Kidney glomerular epithelial cell (primary cell): ENCODE results near the gene AMT.
A peak's percentile ranks its signal among the peaks of the same experiment; 100 is the strongest.

Experiments used
- DNase-seq: peaks from one replicate; lab custom pipeline; 2025; lab: John Stamatoyannopoulos, UW

The AMT gene

DNA sequence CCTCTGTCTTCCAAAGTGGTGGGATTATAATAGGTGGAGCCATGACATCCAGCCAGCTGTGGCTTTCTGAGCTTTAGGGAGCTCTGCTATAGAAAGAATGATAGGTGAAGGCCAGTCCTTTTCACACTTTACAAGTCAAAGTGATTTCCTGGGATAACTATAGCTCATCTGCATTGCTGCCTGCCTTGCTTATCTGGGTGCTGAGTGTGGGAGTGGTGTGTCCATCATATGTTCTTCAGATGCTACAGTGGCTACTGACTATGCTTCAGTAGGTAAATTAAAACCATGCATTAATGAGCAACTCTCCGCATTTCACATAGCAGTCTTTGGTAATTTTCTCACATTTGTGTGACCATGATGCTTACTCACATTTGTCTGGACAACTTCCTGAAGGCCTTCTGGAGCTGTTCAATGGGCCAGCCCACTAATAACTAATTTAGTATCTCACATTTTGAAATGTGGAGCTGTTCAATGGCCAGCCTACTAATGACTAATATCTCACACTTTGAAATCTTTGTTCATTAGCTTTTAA is 33.9 kb downstream of the AMT start:
- no peak for DNase-seq

GRCh38 chr3:49387721-49388120 is 34.6 kb downstream of the AMT start:
- peak; percentile 20 for DNase-seq

- no peak for DNase-seq
Observed at GRCh38 chr3:49386056-49386756, 36.1 kb downstream of the AMT start.

- DNase-seq = no peak
Observed at GRCh38 chr3:49385617-49386016, 36.7 kb downstream of the AMT start.

DNA sequence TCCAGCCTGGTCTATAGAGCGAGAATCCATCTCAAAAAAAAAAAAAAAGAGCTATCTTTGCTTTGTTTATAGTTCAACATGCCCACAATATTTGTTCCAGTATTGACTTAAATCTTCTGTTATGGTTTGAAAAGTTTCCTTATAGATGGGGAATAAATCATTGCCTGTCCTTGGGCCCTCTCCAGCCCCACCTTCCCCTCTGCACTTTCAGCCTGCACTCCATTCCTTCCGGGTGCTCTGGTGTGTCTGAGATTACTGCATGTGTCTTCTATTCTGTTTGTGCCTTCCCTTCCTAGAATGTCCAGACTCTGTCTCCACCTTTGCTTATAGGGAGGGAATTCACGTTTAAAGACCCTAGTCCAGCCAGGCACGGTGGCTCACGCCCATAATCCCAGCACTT is 38.9 kb downstream of the AMT start:
- DNase-seq = no peak

DNA sequence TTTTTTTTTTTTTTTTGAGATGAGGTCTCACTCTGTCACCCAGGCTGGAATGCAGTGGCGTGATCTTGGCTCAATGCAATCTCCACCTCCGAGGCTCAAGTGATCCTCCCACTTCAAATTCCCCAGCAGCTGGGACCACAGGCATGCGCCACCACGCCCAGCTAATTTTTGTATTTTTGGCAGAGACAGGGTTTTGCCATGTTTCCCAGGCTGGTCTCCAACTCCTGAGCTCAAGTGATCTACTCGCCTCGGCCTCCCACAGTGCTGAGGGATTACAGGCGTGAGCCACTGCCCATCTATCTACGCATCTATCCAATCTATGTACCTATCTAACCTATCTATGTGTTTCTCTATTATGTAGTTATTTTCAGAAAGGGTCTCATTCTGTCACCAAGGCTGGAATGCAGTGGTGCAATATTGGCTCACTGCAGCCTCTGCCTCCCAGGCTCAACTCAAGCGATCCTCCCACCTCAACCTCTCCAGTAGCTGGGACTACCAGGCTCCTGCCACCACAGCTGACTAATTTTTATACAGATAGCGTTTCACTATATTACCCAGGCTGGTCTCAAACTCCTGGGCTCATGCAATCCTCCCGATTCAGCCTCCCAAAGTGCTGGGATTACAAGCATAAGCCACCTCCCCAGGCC is 43.9 kb downstream of the AMT start:
- DNase-seq = peak; percentile 9

- DNase-seq = peak; percentile 13
Observed at GRCh38 chr3:49377483-49377882, 44.8 kb downstream of the AMT start.

DNA sequence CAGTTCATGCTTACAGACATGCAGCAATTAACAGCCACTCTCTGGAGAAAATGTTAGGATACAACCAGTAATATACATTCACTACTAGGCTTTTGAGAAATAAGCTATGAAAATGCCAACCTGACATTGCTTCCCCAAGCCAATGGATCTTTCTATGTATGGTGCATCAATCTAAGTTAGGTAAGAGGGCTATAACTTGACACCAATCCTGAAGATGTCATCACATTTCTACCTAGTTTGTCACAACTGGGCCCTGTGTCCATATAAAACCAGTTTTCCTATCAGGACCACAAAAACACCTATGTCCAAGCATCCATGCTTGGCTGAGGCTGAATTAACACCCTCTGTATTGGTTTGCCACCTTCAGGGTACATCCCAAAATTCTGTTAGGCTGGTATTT is 50.3 kb downstream of the AMT start:
- no peak for DNase-seq

DNA sequence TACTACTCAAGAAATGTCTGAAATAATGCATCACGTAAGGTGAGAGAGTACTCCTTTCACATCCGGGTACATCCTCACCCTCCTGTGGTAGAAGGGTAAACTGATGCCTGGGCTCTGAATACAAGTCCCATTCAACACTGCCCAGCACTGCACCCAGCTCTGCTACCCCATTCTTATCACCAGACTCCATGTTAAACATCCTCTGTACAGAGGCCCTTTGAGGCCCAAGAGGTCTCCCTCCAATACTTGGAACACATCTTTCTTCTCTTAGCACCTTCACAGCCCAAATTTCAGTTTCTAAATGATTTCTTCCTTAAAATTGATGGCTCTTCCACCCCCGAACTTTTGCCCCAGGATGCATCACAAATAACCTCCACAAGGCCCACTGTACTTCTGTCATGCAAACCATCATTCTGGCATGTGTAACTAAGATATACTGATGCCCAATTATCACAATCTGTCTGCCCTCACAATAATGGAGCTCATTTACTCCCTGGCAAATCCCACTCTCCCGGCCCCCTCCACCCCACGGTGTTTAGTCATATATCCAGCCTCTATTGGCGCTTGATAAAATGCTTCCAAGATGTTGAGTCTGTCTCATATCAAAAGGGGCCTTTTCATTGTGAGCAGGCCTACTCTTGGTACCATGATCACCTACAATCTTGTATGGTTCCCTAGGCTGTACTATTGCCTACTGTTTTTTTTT is 51.5 kb downstream of the AMT start:
- DNase-seq = no peak
